Measurements from ENCODE around the gene TRPV6. TPM values are rescaled to one million over a fixed set of nuclear protein-coding genes. Genes with fewer than 3 reads are reported as not detected.
A peak's percentile ranks its signal among the peaks of the same experiment; 100 is the strongest.

The TRPV6 gene
- polyA plus RNA-seq, 1 experiment = not detected

DNA sequence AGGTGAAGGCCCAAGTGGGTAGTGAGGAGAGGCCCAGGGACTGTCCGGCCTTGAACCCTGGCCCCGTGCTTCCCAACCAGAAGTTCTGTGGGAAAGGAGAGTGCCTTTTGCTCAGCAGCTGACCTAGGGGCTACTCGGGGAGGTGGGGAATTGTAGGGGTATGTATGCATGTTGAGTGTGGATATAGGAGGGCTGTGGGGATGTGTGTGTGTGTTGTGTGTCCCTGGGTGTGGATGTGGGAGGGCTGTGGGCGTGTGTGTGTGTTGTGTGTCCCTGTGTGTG lies 18.5 kb downstream of the TRPV6 start:
- DNase-seq (ENCODE audit: low read depth) = no peak
- no peaks in the 10 kb centered on the region; the same call in 1 of the 2 replicates for H3K27me3 ChIP-seq (ENCODE audit: control insufficient read depth, insufficient read depth, low read length)
- POLR2A ChIA-PET = no interaction called here
- CTCF ChIA-PET = interaction anchor here (0.6 to 1.9 kb wide), 9 partner anchors 12 to 331 kb away, joined by 3 to 11 read pairs (median 3); partner anchors contain the start of gene EPHB6
- TF ChIP-seq, protein P1, sequence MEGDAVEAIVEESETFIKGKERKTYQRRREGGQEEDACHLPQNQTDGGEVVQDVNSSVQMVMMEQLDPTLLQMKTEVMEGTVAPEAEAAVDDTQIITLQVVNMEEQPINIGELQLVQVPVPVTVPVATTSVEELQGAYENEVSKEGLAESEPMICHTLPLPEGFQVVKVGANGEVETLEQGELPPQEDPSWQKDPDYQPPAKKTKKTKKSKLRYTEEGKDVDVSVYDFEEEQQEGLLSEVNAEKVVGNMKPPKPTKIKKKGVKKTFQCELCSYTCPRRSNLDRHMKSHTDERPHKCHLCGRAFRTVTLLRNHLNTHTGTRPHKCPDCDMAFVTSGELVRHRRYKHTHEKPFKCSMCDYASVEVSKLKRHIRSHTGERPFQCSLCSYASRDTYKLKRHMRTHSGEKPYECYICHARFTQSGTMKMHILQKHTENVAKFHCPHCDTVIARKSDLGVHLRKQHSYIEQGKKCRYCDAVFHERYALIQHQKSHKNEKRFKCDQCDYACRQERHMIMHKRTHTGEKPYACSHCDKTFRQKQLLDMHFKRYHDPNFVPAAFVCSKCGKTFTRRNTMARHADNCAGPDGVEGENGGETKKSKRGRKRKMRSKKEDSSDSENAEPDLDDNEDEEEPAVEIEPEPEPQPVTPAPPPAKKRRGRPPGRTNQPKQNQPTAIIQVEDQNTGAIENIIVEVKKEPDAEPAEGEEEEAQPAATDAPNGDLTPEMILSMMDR (IDR thresholded peaks at IDR 0.05; ENCODE audit: insufficient read depth, low read depth, low read length) = no peak
- H3K36me3 ChIP-seq (ENCODE audit: control insufficient read depth, insufficient read depth, low read length) = no peaks in the 10 kb centered on the region; the same call in 1 of the 2 replicates
- no peak overlapping the region for H3K4me3 ChIP-seq (ENCODE audit: low read depth, low read length)

DNA sequence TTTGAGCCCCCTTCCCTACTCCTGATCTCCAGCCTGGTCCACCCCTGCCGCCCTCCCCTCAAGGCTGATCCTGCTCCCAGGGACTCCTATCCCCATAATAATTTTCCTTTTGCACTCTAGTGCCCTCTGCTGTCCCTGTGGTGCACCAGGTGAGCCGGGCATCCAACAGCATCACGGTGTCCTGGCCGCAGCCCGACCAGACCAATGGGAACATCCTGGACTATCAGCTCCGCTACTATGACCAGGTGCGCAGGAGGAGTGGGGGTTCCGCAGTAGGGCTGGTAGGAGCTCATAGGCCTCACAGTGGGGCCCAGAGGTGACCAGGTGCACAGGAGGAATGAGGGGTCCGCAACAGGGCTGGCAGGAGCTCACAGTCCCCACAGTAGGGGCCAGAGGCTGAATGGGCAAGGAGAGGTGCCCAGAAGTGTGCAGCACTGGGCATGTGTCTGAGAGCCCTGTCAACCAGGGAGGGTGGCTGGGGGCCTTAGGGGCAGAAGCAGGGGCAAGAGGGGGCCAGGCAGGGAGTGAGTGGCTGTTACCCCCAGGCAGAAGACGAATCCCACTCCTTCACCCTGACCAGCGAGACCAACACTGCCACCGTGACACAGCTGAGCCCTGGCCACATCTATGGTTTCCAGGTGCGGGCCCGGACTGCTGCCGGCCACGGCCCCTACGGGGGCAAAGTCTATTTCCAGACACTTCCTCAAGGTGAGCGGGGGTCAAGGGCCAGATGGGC lies 19.0 kb downstream of the TRPV6 start:
- Histone ChIP-seq H3K4me3 (ENCODE audit: low read depth, low read length) (no peak overlapping the region), H3K27me3 (ENCODE audit: control insufficient read depth, insufficient read depth, low read length) (no peaks in the 10 kb centered on the region; the same call in 1 of the 2 replicates), H3K36me3 (ENCODE audit: control insufficient read depth, insufficient read depth, low read length) (no peaks in the 10 kb centered on the region; the same call in 1 of the 2 replicates)
- ChIA-PET CTCF (interaction anchor here (0.7 to 1.9 kb wide), 9 partner anchors 9 to 331 kb away, joined by 3 to 11 read pairs (median 5); partner anchors contain the start of gene EPHB6), POLR2A (no interaction called here)
- TF ChIP-seq, protein P1 (IDR thresholded peaks at IDR 0.05; ENCODE audit: insufficient read depth, low read depth, low read length) = peak; percentile 70
- DNase-seq (ENCODE audit: low read depth) = no peak

DNA sequence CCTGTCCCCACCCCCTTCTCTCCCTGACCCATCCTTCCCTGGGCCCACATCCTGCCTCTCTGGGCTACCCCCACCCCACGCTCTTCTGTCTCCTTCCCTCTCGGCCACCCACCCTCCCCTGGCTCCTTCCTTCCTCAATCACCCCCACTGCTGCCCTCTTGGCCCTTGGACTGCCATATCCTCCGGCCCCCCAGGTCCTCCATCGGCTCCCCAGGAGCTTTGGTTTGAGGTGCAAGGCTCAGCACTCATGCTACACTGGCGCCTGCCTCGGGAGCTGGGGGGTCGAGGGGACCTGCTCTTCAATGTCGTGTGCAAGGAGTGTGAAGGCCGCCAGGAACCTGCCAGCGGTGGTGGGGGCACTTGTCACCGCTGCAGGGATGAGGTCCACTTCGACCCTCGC lies 19.8 kb downstream of the TRPV6 start:
- POLR2A ChIA-PET = no interaction called here
- Histone ChIP-seq H3K36me3 (ENCODE audit: control insufficient read depth, insufficient read depth, low read length) (no peaks in the 10 kb centered on the region; the same call in 1 of the 2 replicates), H3K4me3 (ENCODE audit: low read depth, low read length) (no peak overlapping the region), H3K27me3 (ENCODE audit: control insufficient read depth, insufficient read depth, low read length) (no peaks in the 10 kb centered on the region; the same call in 1 of the 2 replicates)
- no peak for DNase-seq (ENCODE audit: low read depth)
- CTCF ChIA-PET = interaction anchor here (1.0 to 1.7 kb wide), 4 partner anchors 10 to 16 kb away, joined by 5 to 11 read pairs (median 7); partner anchors contain the start of gene EPHB6
- TF ChIP-seq, protein P1 (IDR thresholded peaks at IDR 0.05; ENCODE audit: insufficient read depth, low read depth, low read length) = no peak

DNA sequence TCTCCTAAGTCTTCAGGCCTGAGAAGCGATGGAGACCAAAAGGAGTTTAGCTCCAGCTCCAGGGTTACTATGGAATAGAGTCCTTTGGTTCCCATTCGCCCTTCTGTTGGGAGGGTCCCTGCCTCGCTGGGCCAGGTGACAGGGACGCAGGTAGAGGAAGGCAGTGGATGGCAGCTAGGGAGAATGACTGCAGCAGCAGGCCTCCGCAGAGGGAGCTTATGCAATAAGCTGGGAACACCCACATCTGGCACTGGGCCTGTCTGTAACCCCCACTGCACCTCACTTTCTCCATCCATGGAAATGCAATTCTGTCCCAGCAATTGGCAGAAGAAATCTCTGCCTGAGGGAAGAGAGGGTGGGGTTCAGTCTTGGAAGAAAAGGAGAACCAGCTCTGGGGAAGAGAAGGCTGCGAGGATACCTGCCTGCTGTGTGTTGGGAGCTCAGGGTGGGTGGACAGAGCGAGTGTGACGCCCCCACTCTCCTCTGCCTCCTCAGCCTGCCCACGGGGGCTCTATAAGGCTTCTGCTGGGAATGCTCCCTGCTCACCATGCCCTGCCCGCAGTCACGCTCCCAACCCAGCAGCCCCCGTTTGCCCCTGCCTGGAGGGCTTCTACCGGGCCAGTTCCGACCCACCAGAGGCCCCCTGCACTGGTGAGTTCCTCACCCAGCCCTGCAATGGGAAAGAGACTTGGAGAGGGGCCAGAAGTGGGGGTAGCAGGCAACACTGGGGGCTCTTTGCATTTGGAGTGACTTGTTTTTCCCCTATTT lies 20.4 kb downstream of the TRPV6 start:
- peaks cover 3% of the 10 kb centered on the region; the same call in 1 of the 2 replicates for H3K27me3 ChIP-seq (ENCODE audit: control insufficient read depth, insufficient read depth, low read length)
- CTCF ChIA-PET = interaction anchor here (1.0 to 2.1 kb wide), 4 partner anchors 10 to 350 kb away, joined by 3 to 7 read pairs (median 6); no protein-coding TSS in a partner anchor
- TF ChIP-seq, protein P1 (IDR thresholded peaks at IDR 0.05; ENCODE audit: insufficient read depth, low read depth, low read length) = no peak
- no peaks in the 10 kb centered on the region for H3K36me3 ChIP-seq (ENCODE audit: control insufficient read depth, insufficient read depth, low read length)
- POLR2A ChIA-PET = no interaction called here
- DNase-seq (ENCODE audit: low read depth) = no peak
- no peak overlapping the region for H3K4me3 ChIP-seq (ENCODE audit: low read depth, low read length)
